Endothelial cell of umbilical vein (primary cell): Measurements from ENCODE around the gene RBM6. TPM values are rescaled to one million over a fixed set of nuclear protein-coding genes. Genes with fewer than 3 reads are reported as not detected.

Source experiments
- BruUV-seq: library from RNA; stranded (reverse); fragments of 400-500 nt; replicated peaks from 2 replicates; lab custom pipeline; 2021; lab: Mats Ljungman, UMichigan
- CTCF ChIA-PET: fragments of 300-600, 350-600 bp; sonication (Branson Sonifier 250); formaldehyde crosslinking; loops from one replicate; lab custom pipeline; 2021; ENCODE audit warnings: antibody characterized with exemption, inconsistent platforms; lab: Charles Lee
- POLR2A ChIA-PET: fragments of 300-600, 350-600 bp; sonication (Branson Sonifier 250); formaldehyde crosslinking; loops from one replicate; lab custom pipeline; 2021; ENCODE audit warnings: antibody characterized with exemption, inconsistent platforms; lab: Charles Lee
- DNase-seq: peaks from one replicate; pipeline ENCODE4 v3.0.0-alpha.2; 2011; ENCODE audit warnings: low read depth, low spot score
- FAIRE-seq: peaks from 2 replicates; lab custom pipeline; 2011; peaks lifted over from hg19 to GRCh38; lab: Jason Lieb, UNC
- H2AFZ ChIP-seq: 2 replicates; pipeline ENCODE4 v1.6.0; 2012; ENCODE audit warnings: low read depth, low read length, control low read depth, inconsistent platforms
- H3K27ac ChIP-seq: 2 replicates; pipeline ENCODE4 v1.5.1; 2011; ENCODE audit warnings: low read depth, mild to moderate bottlenecking, control low read depth, low read length, moderate library complexity; ENCODE audit not compliant: insufficient read depth
- H3K27me3 ChIP-seq, 2 experiments: 2 replicates each; pipeline versions ENCODE4 v1.6.0 to v1.6.1; 2011; ENCODE audit warnings: low read length in 2 of 2, mixed read lengths in 1 of 2; ENCODE audit not compliant: control insufficient read depth in 2 of 2, insufficient read depth in 2 of 2
- H3K36me3 ChIP-seq, 2 experiments: 2 replicates in 1 of 2; 3 replicates in 1 of 2; pipeline ENCODE4 v1.5.1; 2011; ENCODE audit warnings: low read length in 2 of 2, mild to moderate bottlenecking in 1 of 2, moderate library complexity in 1 of 2; ENCODE audit not compliant: control insufficient read depth in 2 of 2, insufficient read depth in 2 of 2; ENCODE audit errors: extremely low read depth in 1 of 2
- H3K4me1 ChIP-seq: 3 replicates; pipeline ENCODE4 v1.5.1; 2011; ENCODE audit warnings: mild to moderate bottlenecking, low read length; ENCODE audit not compliant: control insufficient read depth, insufficient read depth; ENCODE audit errors: extremely low read depth
- H3K4me2 ChIP-seq: 2 replicates; pipeline ENCODE4 v1.6.1; 2011; ENCODE audit warnings: low read length, control low read depth, mixed read lengths; ENCODE audit not compliant: insufficient read depth
- H3K4me3 ChIP-seq, 3 experiments: fragments of 200-600 bp in 1 of 3; sonication (generic), shearing (Covaris generic) in 1 of 3; replicated peaks in 1 of 3; 2 replicates each; pipeline ENCODE4 v1.5.1; 2011 to 2016; ENCODE audit warnings: control low read depth in 3 of 3, low read length in 3 of 3, mild to moderate bottlenecking in 2 of 3, inconsistent platforms in 1 of 3, low read depth in 1 of 3, moderate library complexity in 1 of 3; ENCODE audit not compliant: insufficient read depth in 1 of 3
- H3K79me2 ChIP-seq: 2 replicates; pipeline ENCODE4 v1.6.0; 2012; ENCODE audit warnings: low read length, inconsistent platforms; ENCODE audit not compliant: control insufficient read depth, insufficient read depth
- H3K9ac ChIP-seq: replicated peaks from 2 replicates; pipeline ENCODE3; 2011; ENCODE audit warnings: low read length, control low read depth; ENCODE audit not compliant: insufficient read depth; ENCODE audit errors: extremely low read depth
- H3K9me1 ChIP-seq: replicated peaks from 3 replicates; pipeline ENCODE4 v1.6.0; 2011; ENCODE audit warnings: mild to moderate bottlenecking, low read length; ENCODE audit not compliant: control insufficient read depth, insufficient read depth; ENCODE audit errors: extremely low read depth
- H3K9me3 ChIP-seq: replicated peaks from 2 replicates; pipeline ENCODE4 v1.5.1; 2012; ENCODE audit warnings: low read length, inconsistent platforms; ENCODE audit not compliant: control insufficient read depth, insufficient read depth
- H4K20me1 ChIP-seq: replicated peaks from 2 replicates; pipeline ENCODE3; 2011; ENCODE audit warnings: mild to moderate bottlenecking, low read length; ENCODE audit not compliant: control insufficient read depth, insufficient read depth; ENCODE audit errors: extremely low read depth
- CTCF ChIP-seq, 2 donors: IDR thresholded peaks; 1 replicate in 1 of 2; 2 replicates in 1 of 2; pipeline ENCODE4 v1.5.1; 2011; ENCODE audit warnings: low read length in 2 of 2, mild to moderate bottlenecking in 2 of 2, moderate library complexity in 2 of 2, control low read depth in 1 of 2, inconsistent platforms in 1 of 2, low read depth in 1 of 2; ENCODE audit not compliant: insufficient read depth in 1 of 2; ENCODE audit errors: extremely low read depth in 1 of 2
- EZH2 ChIP-seq: IDR thresholded peaks from 2 replicates; pipeline ENCODE4 v1.6.1; 2012; ENCODE audit warnings: borderline replicate concordance, low read depth, mild to moderate bottlenecking, moderate library complexity, low read length, inconsistent platforms; ENCODE audit not compliant: severe bottlenecking
- FOS ChIP-seq: IDR thresholded peaks from 2 replicates; pipeline ENCODE4 v1.6.1; 2011; ENCODE audit warnings: mild to moderate bottlenecking, low read length, moderate library complexity, borderline replicate concordance; ENCODE audit not compliant: insufficient read depth
- GATA2 ChIP-seq: IDR thresholded peaks from 2 replicates; pipeline ENCODE4 v1.7.0; 2011; ENCODE audit warnings: low read depth, mild to moderate bottlenecking, moderate library complexity, mixed read lengths, low read length; ENCODE audit not compliant: insufficient read length, insufficient read depth
- JUN ChIP-seq: IDR thresholded peaks from 2 replicates; pipeline ENCODE4 v1.6.1; 2011; ENCODE audit warnings: borderline replicate concordance, low read depth; ENCODE audit not compliant: insufficient read length, insufficient read depth
- MAX ChIP-seq: IDR thresholded peaks from 2 replicates; pipeline ENCODE4 v1.6.1; 2011; ENCODE audit not compliant: insufficient read depth, insufficient read length
- MYC ChIP-seq: IDR thresholded peaks from one replicate; pipeline ENCODE4 v1.6.1; 2011; ENCODE audit warnings: mild to moderate bottlenecking, low read depth, low read length
- POLR2A ChIP-seq: IDR thresholded peaks from 2 replicates; pipeline ENCODE4 v1.6.1; 2012; ENCODE audit warnings: low read depth, mild to moderate bottlenecking, control low read depth, low read length
- POLR2AphosphoS5 ChIP-seq: IDR thresholded peaks from 2 replicates; pipeline ENCODE4 v1.6.1; 2012; ENCODE audit warnings: low read depth, mild to moderate bottlenecking, control low read depth, low read length, moderate library complexity; ENCODE audit not compliant: insufficient read depth
- dilution Hi-C: fragments of 300-500 bp; cut with MboI; formaldehyde crosslinking; loops from one replicate; pipeline ENCODE4 v1.15.0; 2019; ENCODE audit warnings: low sequenced_read_pairs; ENCODE audit not compliant: extremely low pct_ligation_motif_present
- intact Hi-C: fragments of 100-400 bp; cut with micrococcal nuclease; formaldehyde crosslinking; loops from one replicate; pipeline ENCODE4 v1.10.0; 2022
- polyA plus RNA-seq, 4 experiments: library from polyadenylated mRNA; depleted of rRNA in 3 of 4; stranded (reverse) in 3 of 4; unstranded in 1 of 4; fragments of >200 nt; gene quantifications; 2 replicates each; pipeline versions ENCODE4 v1.2.1 to v1.2.3, GENCODE V29; 2011 to 2012; ENCODE audit warnings: missing spikeins in 1 of 4
- total RNA-seq: library from RNA; stranded (reverse); gene quantifications from 2 replicates; pipeline ENCODE4 v1.2.3, GENCODE V29; 2021

RBM6 gene
- total and polyA plus RNA-seq, 2 donors (not counting 3 experiments of a cell fraction or from before 2014, with no cell fraction given): 30.4 to 94.5 TPM

- H3K4me1 ChIP-seq: peaks cover 6% of the 10 kb centered on the region
- DNase-seq (no peak), FAIRE-seq (no peak)
- H3K27me3 ChIP-seq: no peaks in the 10 kb centered on the region
- TF ChIP-seq FOS: no peak
- no peak for TF ChIP-seq POLR2AphosphoS5
- TF ChIP-seq POLR2A: no peak
- TF ChIP-seq GATA2: no peak
- TF ChIP-seq EZH2: no peak
- H3K9me3 ChIP-seq: no peaks in the 10 kb centered on the region
- intact Hi-C loops (no loop called here), dilution Hi-C loops (no loop called here)
- H2AFZ ChIP-seq: no peak overlapping the region
- no peaks in the 10 kb centered on the region for H3K9me1 ChIP-seq
- no peak overlapping the region for H3K27ac ChIP-seq
- BruUV-seq: no TSS peak
- H3K4me3 ChIP-seq: no peak overlapping the region
- peaks cover 4% of the 10 kb centered on the region for H4K20me1 ChIP-seq
- CTCF ChIA-PET: no interaction called here
- no peak overlapping the region for H3K4me2 ChIP-seq
- POLR2A ChIA-PET: no interaction called here
- no peaks in the 10 kb centered on the region for H3K36me3 ChIP-seq
- H3K9ac ChIP-seq: no peak overlapping the region
- H3K79me2 ChIP-seq: peaks cover 5% of the 10 kb centered on the region
Measured at GRCh38 chr3:49984394-49984793, 44.4 kb downstream of the RBM6 start.

DNA sequence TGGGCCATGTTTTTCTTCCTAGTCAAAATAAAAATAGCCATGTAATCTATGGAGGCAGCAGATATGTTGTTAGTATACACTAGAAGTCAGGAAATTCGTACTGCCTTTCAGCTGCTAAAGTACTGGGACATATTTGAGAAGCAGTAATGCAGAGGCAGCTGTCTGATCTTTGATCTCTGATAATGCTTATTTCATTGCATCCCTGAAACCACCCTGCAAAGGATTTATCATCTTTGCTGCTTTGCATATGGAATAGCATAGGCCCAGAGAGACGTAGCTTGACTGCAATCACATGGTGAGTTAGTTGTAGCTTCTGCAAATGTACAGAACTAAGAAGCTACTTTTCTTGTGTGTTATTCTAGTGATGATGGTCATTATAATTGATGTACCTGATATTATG, 52.4 kb downstream of the RBM6 start:
- no peak overlapping the region for H3K27ac ChIP-seq
- H4K20me1 ChIP-seq: no peaks in the 10 kb centered on the region
- TF ChIP-seq POLR2AphosphoS5: no peak
- TF ChIP-seq GATA2: no peak
- TF ChIP-seq EZH2: no peak
- TF ChIP-seq JUN: no peak
- no peak for TF ChIP-seq POLR2A
- no peak for TF ChIP-seq MYC
- no peak for TF ChIP-seq CTCF (IDR thresholded peaks at IDR 0.05; ENCODE audit: extremely low read depth in 1 of 2, insufficient read depth in 1 of 2, low read depth in 1 of 2, low read length in 2 of 2)
- no peak for TF ChIP-seq MAX
- TF ChIP-seq FOS: no peak
- dilution Hi-C loops (no loop called here), intact Hi-C loops (no loop called here)
- H3K36me3 ChIP-seq: peaks cover 0 to 2% of the 10 kb centered on the region in 2 experiments
- H3K9ac ChIP-seq: no peak overlapping the region
- ChIA-PET POLR2A (no interaction called here), CTCF (interaction anchor here (1.1 to 2.0 kb wide), 2 partner anchors 16 to 22 kb away, joined by 3 to 6 read pairs; no protein-coding TSS in a partner anchor)
- no peak overlapping the region for H3K4me2 ChIP-seq
- H3K4me1 ChIP-seq: peaks cover 19% of the 10 kb centered on the region
- DNase-seq: no peak
- peaks cover 10% of the 10 kb centered on the region for H3K79me2 ChIP-seq
- no peak overlapping the region for H2AFZ ChIP-seq
- H3K4me3 ChIP-seq: no peak overlapping the region
- H3K9me1 ChIP-seq: no peaks in the 10 kb centered on the region
- no peak for FAIRE-seq
- BruUV-seq: no TSS peak
- no peaks in the 10 kb centered on the region for H3K27me3 ChIP-seq
- no peaks in the 10 kb centered on the region for H3K9me3 ChIP-seq
